ENCODE results near the gene CDH26. TPM values are rescaled to one million over a fixed set of nuclear protein-coding genes. Genes with fewer than 3 reads are reported as not detected.
A peak's percentile ranks its signal among the peaks of the same experiment; 100 is the strongest.

The CDH26 gene
- total RNA-seq, 1 experiment from 2014 or later: 1.2 TPM

- Histone ChIP-seq H3K27me3 (replicated peaks; ENCODE audit: control insufficient read depth, insufficient read depth, low read length) (no peaks in the 10 kb centered on the region), H3K4me3 (ENCODE audit: low read depth, low read length) (peak overlapping the region; percentile 73), H3K36me3 (ENCODE audit: control insufficient read depth, insufficient read depth, low read length) (no peaks in the 10 kb centered on the region), H3K4me1 (peaks cover 18% of the 10 kb centered on the region; the same call in 1 of the 2 replicates), H3K9me3 (no peaks in the 10 kb centered on the region)
- no peaks in the 10 kb centered on the region for H3K9me3 Mint-ChIP-seq (ENCODE audit: unreplicated experiment)
- intact Hi-C loops (cut with micrococcal nuclease; ENCODE audit: unreplicated experiment): no loop called here
- ChIA-PET CTCF (interaction anchor here (1.8 to 2.6 kb wide), 3 partner anchors 22 to 68 kb away, joined by 8 to 26 read pairs (median 16); partner anchors contain the start of gene CDH26), POLR2A (interaction anchor here (1.2 kb wide), 1 partner anchor 12 kb away, joined by 4 read pairs; no protein-coding TSS in a partner anchor)
- peak overlapping the region; percentile 84 for H3K4me3 Mint-ChIP-seq (ENCODE audit: unreplicated experiment)
- H3K27me3 Mint-ChIP-seq (ENCODE audit: insufficient read depth, unreplicated experiment): no peaks in the 10 kb centered on the region
- peaks cover 22% of the 10 kb centered on the region for H3K36me3 Mint-ChIP-seq (ENCODE audit: insufficient read depth, unreplicated experiment)
- no peak for DNase-seq
- BruUV-seq (replicated peaks): no TSS peak
- peaks cover 25% of the 10 kb centered on the region for H3K4me1 Mint-ChIP-seq (ENCODE audit: low read depth, unreplicated experiment)
- peak overlapping the region; percentile 59 for H3K27ac Mint-ChIP-seq (ENCODE audit: unreplicated experiment)
- TF ChIP-seq, protein P1, sequence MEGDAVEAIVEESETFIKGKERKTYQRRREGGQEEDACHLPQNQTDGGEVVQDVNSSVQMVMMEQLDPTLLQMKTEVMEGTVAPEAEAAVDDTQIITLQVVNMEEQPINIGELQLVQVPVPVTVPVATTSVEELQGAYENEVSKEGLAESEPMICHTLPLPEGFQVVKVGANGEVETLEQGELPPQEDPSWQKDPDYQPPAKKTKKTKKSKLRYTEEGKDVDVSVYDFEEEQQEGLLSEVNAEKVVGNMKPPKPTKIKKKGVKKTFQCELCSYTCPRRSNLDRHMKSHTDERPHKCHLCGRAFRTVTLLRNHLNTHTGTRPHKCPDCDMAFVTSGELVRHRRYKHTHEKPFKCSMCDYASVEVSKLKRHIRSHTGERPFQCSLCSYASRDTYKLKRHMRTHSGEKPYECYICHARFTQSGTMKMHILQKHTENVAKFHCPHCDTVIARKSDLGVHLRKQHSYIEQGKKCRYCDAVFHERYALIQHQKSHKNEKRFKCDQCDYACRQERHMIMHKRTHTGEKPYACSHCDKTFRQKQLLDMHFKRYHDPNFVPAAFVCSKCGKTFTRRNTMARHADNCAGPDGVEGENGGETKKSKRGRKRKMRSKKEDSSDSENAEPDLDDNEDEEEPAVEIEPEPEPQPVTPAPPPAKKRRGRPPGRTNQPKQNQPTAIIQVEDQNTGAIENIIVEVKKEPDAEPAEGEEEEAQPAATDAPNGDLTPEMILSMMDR (IDR thresholded peaks at IDR 0.05; ENCODE audit: insufficient read depth in 1 of 2, low read depth in 1 of 2, low read length in 1 of 2, severe bottlenecking in 1 of 2, unreplicated experiment in 1 of 2): no peak
Measured at GRCh38 chr20:59932616-59933295, 25.5 kb upstream of the CDH26 start.

- peaks cover 24% of the 10 kb centered on the region for H3K36me3 Mint-ChIP-seq (ENCODE audit: insufficient read depth, unreplicated experiment)
- H3K27ac Mint-ChIP-seq (ENCODE audit: unreplicated experiment): peak within 1 kb of the TSS; percentile 59
- Histone ChIP-seq H3K9me3 (no peaks in the 10 kb centered on the region), H3K27me3 (replicated peaks; ENCODE audit: control insufficient read depth, insufficient read depth, low read length) (no peaks in the 10 kb centered on the region), H3K36me3 (ENCODE audit: control insufficient read depth, insufficient read depth, low read length) (no peaks in the 10 kb centered on the region), H3K4me1 (peaks cover 18% of the 10 kb centered on the region; the same call in 1 of the 2 replicates), H3K4me3 (ENCODE audit: low read depth, low read length) (peak within 1 kb of the TSS; percentile 73)
- BruUV-seq (replicated peaks): no TSS peak
- ChIA-PET POLR2A (interaction anchor here (1.0 to 1.2 kb wide), 2 partner anchors 12 to 22 kb away, joined by 4 to 5 read pairs; no protein-coding TSS in a partner anchor), CTCF (interaction anchor here (1.0 to 2.6 kb wide), 16 partner anchors 8 to 124 kb away, joined by 3 to 26 read pairs (median 4); partner anchors contain the start of gene CDH26)
- peak; percentile 91 to 93 for DNase-seq
- peaks cover 29% of the 10 kb centered on the region for H3K4me1 Mint-ChIP-seq (ENCODE audit: low read depth, unreplicated experiment)
- H3K9me3 Mint-ChIP-seq (ENCODE audit: unreplicated experiment): no peaks in the 10 kb centered on the region
- intact Hi-C loops (cut with micrococcal nuclease; ENCODE audit: unreplicated experiment): no loop called here
- H3K27me3 Mint-ChIP-seq (ENCODE audit: insufficient read depth, unreplicated experiment): no peaks in the 10 kb centered on the region
- H3K4me3 Mint-ChIP-seq (ENCODE audit: unreplicated experiment): peak within 1 kb of the TSS; percentile 84
- TF ChIP-seq, protein P1 (IDR thresholded peaks at IDR 0.05; ENCODE audit: insufficient read depth in 1 of 2, low read depth in 1 of 2, low read length in 1 of 2, severe bottlenecking in 1 of 2, unreplicated experiment in 1 of 2): no peak
Measured at GRCh38 chr20:59933296-59933848, 24.9 kb upstream of the CDH26 start, which contains the start of gene SYCP2. SYCP2 (minus strand) TSS chr20:59933637; CDS start chr20:59922413, 11,224 bp downstream.

DNA sequence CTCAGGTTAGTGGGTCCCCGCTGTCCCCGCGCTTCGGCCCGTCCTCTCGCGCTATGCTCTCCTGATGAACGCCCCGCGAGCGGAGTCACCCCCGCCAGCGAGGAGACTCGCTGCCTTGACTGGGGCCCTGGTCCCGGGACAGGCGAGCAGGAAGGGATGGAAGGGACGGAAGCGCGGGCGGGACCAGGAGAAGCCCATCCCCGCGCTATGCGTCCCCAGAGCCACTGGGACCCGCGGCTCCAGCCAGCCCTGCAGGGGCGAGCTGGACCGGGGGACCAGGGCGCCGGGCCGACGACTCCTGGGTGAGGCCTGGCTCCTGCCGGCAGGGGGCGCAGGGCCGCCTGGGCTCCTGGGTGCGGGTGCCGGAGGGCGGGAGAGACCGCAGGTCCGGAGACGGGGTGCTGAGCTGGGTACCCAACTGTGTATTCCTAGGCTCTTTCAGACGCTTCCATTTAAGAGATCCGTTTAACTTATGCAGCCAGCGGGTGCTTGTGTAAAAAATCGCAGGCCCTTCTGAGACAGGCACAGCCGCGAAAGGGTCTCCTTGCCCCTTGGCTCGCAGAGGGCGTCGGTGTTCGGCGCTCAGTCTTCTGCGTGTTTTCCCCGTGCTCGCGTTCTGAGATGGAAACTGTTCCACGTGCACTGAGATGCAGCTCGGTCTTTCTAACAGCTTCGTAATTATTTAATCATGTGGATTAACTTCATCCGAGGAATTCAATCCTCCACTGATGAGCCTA lies 24.2 kb upstream of the CDH26 start:
- no peaks in the 10 kb centered on the region for H3K27me3 ChIP-seq (replicated peaks; ENCODE audit: control insufficient read depth, insufficient read depth, low read length)
- H3K27ac Mint-ChIP-seq (ENCODE audit: unreplicated experiment): peak overlapping the region; percentile 59
- intact Hi-C loops (cut with micrococcal nuclease; ENCODE audit: unreplicated experiment): no loop called here
- no peaks in the 10 kb centered on the region for H3K27me3 Mint-ChIP-seq (ENCODE audit: insufficient read depth, unreplicated experiment)
- ChIA-PET CTCF (interaction anchor here (0.6 to 2.6 kb wide), 21 partner anchors 8 to 123 kb away, joined by 3 to 26 read pairs (median 4); partner anchors contain the start of gene CDH26), POLR2A (interaction anchor here (1.0 kb wide), 1 partner anchor 21 kb away, joined by 5 read pairs; no protein-coding TSS in a partner anchor)
- no peaks in the 10 kb centered on the region for H3K9me3 ChIP-seq
- peaks cover 30% of the 10 kb centered on the region for H3K36me3 Mint-ChIP-seq (ENCODE audit: insufficient read depth, unreplicated experiment)
- H3K9me3 Mint-ChIP-seq (ENCODE audit: unreplicated experiment): no peaks in the 10 kb centered on the region
- peaks cover 21% of the 10 kb centered on the region for H3K4me1 ChIP-seq
- peaks cover 30% of the 10 kb centered on the region for H3K4me1 Mint-ChIP-seq (ENCODE audit: low read depth, unreplicated experiment)
- DNase-seq: peak; percentile 94 to 99
- TF ChIP-seq, protein P1 (IDR thresholded peaks at IDR 0.05; ENCODE audit: insufficient read depth in 1 of 2, low read depth in 1 of 2, low read length in 1 of 2, severe bottlenecking in 1 of 2, unreplicated experiment in 1 of 2): peak; percentile 98 to 100
- no peaks in the 10 kb centered on the region for H3K36me3 ChIP-seq (ENCODE audit: control insufficient read depth, insufficient read depth, low read length)
- no TSS peak for BruUV-seq (replicated peaks)
- peak overlapping the region; percentile 73 for H3K4me3 ChIP-seq (ENCODE audit: low read depth, low read length)
- H3K4me3 Mint-ChIP-seq (ENCODE audit: unreplicated experiment): peak overlapping the region; percentile 84

Data from Caco-2 (cell line).